Head of caudate nucleus (tissue), 42 donors: ENCODE results near the gene SELENOF.
"Not testable (repeated sequence)": the region's sequence is repeated elsewhere in the genome, so short reads cannot be mapped to it uniquely, and the experiment has no call there.

Source experiments
- DNase-seq, 42 donors: peaks; one replicate each; pipeline versions ENCODE4 v3.0.0 to v3.0.0-alpha.2; 2020 to 2021; ENCODE audit warnings: mixed read lengths in 7 of 42
- intact Hi-C: fragments of 100-400 bp; cut with DNase I; formaldehyde crosslinking; loops from one replicate; pipeline ENCODE4 v1.15.0; 2022

SELENOF gene

GRCh38 chr1:86924324-86924960, 10.5 kb upstream of the SELENOF start:
- intact Hi-C loops = no loop called here
- DNase-seq = no peak

GRCh38 chr1:86922445-86922844, 8.5 kb upstream of the SELENOF start:
- DNase-seq = no peak
- intact Hi-C loops = no loop called here

GRCh38 chr1:86916752-86917151, 2.8 kb upstream of the SELENOF start:
- DNase-seq = no peak
- intact Hi-C loops = loop anchor here (10.0 kb wide), 1 partner anchor 212 kb away; the partner anchor contains the start of gene SH3GLB1

GRCh38 chr1:86915737-86916235, 1.9 kb upstream of the SELENOF start:
- intact Hi-C loops = loop anchor here (10.0 kb wide), 1 partner anchor 211 kb away; the partner anchor contains the start of gene SH3GLB1

GRCh38 chr1:86914998-86915736, 1.2 kb upstream of the SELENOF start:
- intact Hi-C loops = loop anchor here (10.0 kb wide), 1 partner anchor 210 kb away; the partner anchor contains the start of gene SH3GLB1
- peak; percentile 36 to 81 (median 61) for DNase-seq

More at GRCh38 chr1:86915737-86916235, 1.9 kb upstream of the SELENOF start:
- DNase-seq = no peak

GRCh38 chr1:86914601-86914997, 673 bp upstream of the SELENOF start, which contains the start of gene HS2ST1:
Gene HS2ST1 (plus strand): TSS chr1:86914635.
- no peak for DNase-seq
- intact Hi-C loops = loop anchor here (10.0 kb wide), 1 partner anchor 210 kb away; the partner anchor contains the start of gene SH3GLB1

GRCh38 chr1:86913399-86913895, 479 bp downstream of the SELENOF start:
- intact Hi-C loops = loop anchor here (10.0 kb wide), 1 partner anchor 209 kb away; the partner anchor contains the start of gene SH3GLB1
- DNase-seq = peak in 19 of 42 donors; percentile 9 to 57 (median 25)

- intact Hi-C loops = loop anchor here (10.0 kb wide), 1 partner anchor 208 kb away; the partner anchor contains the start of gene SH3GLB1
- no peak for DNase-seq
Observed at GRCh38 chr1:86912281-86912900, 1.5 kb downstream of the SELENOF start.

GRCh38 chr1:86906419-86906818, 7.5 kb downstream of the SELENOF start:
- DNase-seq = no peak
- intact Hi-C loops = no loop called here

- no peak for DNase-seq
- intact Hi-C loops = no loop called here
Observed at GRCh38 chr1:86905875-86906274, 8.1 kb downstream of the SELENOF start.

- DNase-seq, intact Hi-C loops: not testable (repeated sequence)
Observed at GRCh38 chr1:86899401-86899800, 14.5 kb downstream of the SELENOF start.

- intact Hi-C loops = no loop called here
Observed at GRCh38 chr1:86888327-86888726, 25.6 kb downstream of the SELENOF start.

GRCh38 chr1:86887479-86888162, 26.3 kb downstream of the SELENOF start:
- no peak for DNase-seq
- intact Hi-C loops = no loop called here

More at GRCh38 chr1:86888327-86888726, 25.6 kb downstream of the SELENOF start:
- no peak for DNase-seq

GRCh38 chr1:86875722-86876121, 38.2 kb downstream of the SELENOF start:
- no peak for DNase-seq
- intact Hi-C loops = no loop called here

- DNase-seq = no peak
Observed at GRCh38 chr1:86872086-86872485, 41.8 kb downstream of the SELENOF start.

GRCh38 chr1:86871001-86871400, 42.9 kb downstream of the SELENOF start:
- DNase-seq = no peak
- intact Hi-C loops = no loop called here

More at GRCh38 chr1:86872086-86872485, 41.8 kb downstream of the SELENOF start:
- intact Hi-C loops = no loop called here

- no peak for DNase-seq
- intact Hi-C loops = no loop called here
Observed at GRCh38 chr1:86868477-86868876, 45.4 kb downstream of the SELENOF start.

- intact Hi-C loops = not testable (repeated sequence)
Observed at GRCh38 chr1:86867278-86867677, 46.6 kb downstream of the SELENOF start.

GRCh38 chr1:86866665-86867064, 47.3 kb downstream of the SELENOF start:
- DNase-seq = no peak
- intact Hi-C loops = no loop called here

More at GRCh38 chr1:86867278-86867677, 46.6 kb downstream of the SELENOF start:
- not testable (repeated sequence) for DNase-seq
